CD1c-positive myeloid dendritic cell (primary cell): ENCODE measurements around the gene ZDHHC13.

Experiments
- DNase-seq: peaks from one replicate; pipeline ENCODE4 v3.0.0-alpha.2; 2016; ENCODE audit errors: extremely low spot score

ZDHHC13 gene

DNA sequence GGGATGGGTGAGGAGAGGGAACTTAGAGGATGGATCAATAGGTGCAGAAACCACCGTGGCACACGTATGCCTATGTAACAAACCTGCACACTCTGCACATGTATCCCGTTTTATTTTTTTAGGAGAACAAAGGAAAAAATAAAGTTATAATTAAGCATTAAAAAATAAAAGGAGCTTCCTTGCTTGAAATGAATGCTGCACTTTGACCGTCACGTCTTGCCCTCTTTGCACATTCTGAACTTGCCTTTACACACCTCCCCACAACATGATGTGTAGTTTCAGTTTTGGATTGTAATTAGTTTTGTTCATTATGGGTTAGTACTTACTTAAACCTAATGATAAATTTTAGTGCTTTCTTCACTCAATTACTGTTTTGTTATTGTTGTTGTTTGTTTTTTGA, 87.9 kb downstream of the ZDHHC13 start:
- DNase-seq, result no peak

DNA sequence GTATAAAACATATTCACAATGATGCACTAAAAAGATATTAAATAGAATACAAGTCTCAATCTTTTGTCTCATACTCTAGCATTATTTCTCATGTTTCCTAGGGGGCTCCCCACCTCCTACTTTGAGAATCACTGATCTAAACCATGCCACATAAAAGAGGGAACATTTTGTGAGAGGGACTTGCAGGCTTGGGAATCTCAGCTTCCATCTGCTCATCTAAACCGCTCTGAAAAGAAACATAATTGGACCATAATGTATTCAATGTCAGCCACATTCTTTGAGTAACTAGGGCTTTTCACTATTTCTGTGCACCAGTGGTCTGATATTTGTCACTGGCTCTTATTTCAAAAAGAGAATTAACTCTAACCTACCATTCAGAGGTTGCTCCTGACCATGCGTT, 91.2 kb downstream of the ZDHHC13 start:
- DNase-seq, result no peak

DNA sequence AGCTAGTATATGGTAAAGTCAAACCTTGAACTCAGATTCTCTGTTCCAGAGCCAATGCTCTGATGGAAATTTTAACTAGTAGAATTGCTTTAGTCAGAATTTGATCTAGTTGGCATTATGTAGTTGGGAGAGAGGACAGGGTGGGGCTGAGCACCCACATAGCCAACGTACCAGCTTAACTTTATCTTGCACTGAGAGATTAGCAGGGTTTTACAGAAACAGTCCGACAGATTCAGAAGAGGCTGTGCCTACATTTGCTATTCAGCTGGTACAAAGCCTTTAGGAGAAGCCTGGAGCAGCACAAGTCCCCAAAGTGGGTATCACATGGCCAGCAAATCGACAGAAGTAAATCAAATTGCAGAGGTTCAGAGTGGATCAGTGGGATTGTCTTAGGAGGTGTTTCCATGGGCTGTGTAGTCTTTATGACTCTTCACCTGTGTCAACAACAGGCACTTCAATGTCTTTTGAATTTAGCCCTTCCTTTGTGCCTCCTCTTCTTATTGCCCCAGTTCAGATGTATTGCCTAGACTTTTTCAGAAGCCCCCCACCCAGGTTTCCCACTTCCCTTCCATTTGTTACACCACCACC, 92.1 kb downstream of the ZDHHC13 start:
- DNase-seq, result no peak

DNA sequence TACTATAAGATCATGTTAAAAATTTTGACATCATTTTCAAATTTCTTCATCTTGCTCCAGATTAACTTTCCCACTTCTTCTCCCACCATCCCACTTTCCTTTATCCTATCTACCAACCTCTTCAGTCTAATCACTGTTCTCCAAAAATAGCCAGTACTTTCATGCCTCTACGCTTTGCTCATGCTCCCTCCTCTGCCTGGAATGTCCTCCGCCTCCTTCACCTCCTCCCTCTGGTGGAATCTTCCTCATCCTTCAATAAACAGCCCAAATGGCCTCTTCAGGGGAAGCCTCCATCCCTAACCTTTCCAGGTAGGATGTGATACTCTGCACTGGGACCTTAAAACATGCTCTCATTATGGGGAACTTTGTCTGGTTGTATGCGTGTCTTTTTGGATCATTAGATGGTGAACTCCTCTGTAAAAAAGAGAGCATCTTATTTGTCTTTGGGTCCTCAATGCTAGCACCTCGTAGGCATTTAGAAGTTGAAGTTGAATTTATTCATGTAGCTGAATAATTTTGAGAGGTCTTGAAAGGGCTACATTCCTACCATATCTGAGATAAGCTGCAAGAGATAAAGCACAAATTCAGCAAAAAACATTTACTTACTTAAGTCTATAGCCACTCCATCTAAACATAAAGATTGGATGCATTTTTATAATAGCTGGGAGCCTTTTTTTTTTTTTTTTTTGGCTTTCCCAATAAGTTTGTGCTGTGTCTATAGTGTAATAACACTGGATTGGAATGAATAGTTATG, 92.8 kb downstream of the ZDHHC13 start:
- DNase-seq, result no peak

DNA sequence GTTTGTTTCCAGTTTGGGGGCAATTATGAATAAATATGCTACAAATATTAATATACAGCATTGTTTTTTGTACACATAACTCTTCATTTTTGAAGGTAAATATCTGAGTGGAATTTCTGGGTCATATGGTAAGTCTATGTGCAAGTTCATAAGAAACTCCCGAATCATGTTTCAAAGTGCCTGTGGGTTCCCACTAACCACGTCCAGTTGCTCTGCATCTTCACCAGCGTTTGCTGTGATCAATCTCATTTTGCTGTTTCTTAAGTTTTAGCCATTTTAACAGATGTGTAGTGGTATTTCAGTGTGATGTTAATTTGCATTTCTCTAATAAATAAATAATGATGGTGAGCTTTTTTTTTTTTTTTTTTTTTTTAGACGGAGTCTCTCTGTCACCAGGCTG, 99.1 kb downstream of the ZDHHC13 start:
- no peak for DNase-seq

DNA sequence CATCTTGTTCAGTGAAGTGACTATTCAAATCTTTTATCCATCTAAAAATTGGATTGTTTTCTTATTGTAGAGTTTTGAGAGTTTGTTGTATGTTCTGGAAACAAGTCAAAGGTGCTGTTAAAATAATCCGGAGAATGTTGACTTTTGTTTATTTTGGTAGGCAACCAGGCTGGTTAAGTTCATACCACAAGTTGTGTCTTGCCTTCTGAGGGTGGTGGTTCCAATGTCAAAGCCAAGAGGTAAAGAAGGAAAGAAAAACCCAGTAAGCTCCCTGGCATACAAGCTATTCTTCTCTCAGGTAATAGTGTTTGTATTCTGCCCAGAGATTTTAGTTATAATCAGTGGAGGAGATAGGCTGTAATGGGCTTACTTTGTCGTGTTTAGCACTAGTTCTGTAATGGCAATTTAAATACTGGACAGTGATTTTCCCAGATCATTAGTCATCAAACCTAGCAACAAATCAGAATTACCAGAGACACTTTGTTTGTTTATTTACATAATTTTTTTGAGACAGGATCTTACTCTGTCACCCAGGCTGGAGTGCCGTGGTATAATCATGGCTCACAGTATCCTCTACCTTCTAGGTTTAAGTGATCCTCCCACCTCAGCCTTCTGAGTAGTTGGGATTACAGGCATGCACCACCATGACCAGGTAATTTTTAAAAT, 99.9 kb downstream of the ZDHHC13 start:
- no peak for DNase-seq

DNA sequence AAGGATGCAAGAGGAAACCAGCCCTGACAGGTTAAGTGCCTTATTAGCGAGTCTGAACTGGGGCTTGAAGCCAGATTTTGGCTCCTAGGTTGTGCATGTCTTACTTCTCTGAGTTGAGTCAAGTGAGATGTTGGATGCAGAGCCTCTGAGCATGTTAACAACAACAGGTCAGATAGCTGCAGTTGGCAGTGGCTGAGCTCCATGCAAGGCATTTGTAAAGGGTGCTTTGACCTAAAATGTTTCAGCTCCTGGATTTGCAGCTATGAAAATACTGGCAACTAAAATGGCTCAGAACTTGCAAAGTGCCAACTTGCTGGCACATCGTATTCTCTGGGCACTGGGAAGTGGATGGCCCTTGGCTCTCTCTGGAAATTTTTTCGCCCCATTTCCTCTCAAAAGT, 101.2 kb downstream of the ZDHHC13 start:
- DNase-seq, result no peak

DNA sequence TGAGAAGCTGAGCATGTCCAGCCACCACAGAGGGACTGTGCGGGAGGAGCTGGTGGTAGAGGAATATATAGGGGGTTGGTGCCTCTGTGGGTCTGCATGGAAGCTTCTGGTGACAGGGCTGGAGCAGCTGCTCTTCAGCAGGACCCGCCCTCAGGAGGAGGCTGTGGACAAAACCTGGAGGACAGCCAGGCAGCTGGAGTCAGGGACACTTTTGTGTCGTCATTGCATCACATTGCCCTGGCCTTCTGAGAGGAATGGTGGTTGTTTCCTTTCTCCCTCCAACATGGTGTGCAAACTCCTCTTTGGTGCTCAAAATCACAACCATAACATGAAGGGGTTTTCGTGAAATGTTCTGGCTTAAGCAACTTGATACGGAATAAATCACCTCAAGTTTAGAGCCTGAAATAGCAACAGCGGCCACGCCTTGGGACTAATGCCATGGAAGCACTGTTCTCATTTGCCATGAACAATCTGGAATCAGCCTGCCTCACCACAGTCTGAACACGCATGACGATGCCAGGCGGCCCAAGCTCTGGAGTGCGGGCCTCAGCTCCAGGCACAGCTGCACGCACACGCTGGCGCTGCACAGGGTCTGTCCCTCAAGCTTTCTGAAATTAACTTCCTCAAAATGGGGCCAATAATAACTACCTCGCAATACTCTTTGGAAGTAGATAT, 102.0 kb downstream of the ZDHHC13 start:
- no peak for DNase-seq

DNA sequence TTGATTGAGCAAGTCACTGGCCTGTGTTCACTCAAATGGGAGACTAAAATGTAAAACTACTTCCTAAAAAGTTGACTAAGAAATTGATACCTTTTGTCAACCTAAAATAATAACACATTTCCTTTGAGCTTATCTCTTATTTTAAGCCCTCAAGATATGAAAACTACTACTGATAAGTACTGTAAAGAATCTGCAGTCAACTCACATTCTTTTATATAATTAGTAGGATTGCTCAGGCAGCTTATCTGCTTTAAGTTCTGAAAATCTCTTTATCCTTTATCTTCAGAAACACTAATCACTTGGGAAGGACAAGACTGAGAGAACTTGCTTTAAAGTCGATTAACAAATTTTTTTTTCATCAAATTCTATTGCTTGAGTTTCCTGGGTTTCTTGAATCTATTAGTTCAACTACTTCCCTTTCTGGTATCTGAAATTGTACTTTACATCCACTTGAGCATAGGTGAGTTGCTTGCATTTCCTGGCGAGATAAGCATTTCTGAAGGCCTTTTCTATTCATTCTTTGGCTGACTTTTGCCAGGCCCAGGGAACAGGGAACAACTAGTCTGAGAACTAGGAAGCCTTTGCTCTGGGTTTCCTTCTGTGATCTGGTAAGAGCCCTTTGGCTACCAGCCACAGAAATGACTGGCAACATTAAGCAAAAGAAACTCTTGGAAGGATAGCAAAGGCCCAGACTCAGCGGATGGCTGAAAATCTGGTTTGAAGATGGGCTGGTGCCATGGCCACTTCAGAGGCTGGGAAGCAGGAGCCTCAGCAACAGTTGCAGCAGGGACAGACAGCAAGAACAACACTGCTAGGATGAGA, 104.1 kb downstream of the ZDHHC13 start:
- DNase-seq, result no peak

DNA sequence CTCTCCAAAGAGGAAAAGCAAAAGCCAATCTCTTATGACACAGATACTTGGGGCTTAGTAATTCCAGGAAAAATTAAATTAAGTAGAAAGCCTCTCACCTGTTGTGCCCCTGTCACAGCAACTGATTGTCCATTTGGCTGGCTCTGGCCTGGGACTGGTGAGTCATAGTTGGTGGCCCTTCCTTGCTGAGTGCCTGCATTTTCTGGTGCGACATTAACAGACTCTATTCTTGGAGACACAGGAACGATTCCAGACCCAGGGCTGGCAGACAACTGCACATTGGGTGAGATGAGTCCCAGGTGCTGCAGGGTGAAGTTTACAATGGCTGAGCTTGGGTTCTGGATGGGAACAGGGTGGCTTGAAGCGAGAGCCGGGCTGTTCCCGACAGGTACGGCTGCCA, 108.2 kb downstream of the ZDHHC13 start:
- no peak for DNase-seq

DNA sequence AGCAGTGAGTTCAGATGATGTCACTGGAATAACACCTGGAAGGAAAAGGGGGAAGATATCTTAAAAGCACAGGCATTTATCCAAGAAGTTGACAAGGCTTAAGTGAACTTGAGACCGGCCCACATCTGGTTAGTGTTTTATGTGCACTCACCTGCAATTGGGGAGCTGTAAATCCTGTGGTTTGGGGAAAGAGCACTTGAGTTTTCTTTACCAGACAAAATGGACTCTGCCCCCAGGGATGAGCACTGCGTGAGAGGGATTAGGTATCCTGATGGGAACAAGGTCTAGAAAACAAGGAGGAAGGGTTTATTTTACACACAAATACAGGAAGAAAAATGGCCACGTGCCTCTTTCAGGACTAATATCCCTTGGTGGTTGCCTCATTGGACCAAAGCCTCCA, 108.6 kb downstream of the ZDHHC13 start:
- no peak for DNase-seq
